MM.1S (cell line): Measurements from ENCODE around the gene RGS17.

Experiments
- DNase-seq: peaks from one replicate; pipeline ENCODE4 v3.0.0-alpha.2; 2015
- H2AFZ ChIP-seq: fragments of 300-600 bp; sonication (generic); 2 replicates; pipeline ENCODE4 v1.6.0; 2016; ENCODE audit warnings: antibody characterized with exemption, low read length
- H3F3A ChIP-seq: fragments of 300-600 bp; sonication (generic); 2 replicates; pipeline ENCODE4 v1.6.1; 2016; ENCODE audit warnings: mild to moderate bottlenecking, antibody characterized with exemption, low read length, moderate library complexity, mixed read lengths; ENCODE audit not compliant: insufficient read depth
- H3K27ac ChIP-seq: fragments of 300-600 bp; sonication (generic); 2 replicates; pipeline ENCODE4 v1.5.1; 2016; ENCODE audit warnings: mild to moderate bottlenecking, low read length
- H3K27me3 ChIP-seq: fragments of 300-600 bp; sonication (generic); replicated peaks from 2 replicates; pipeline ENCODE4 v1.6.0; 2016; ENCODE audit warnings: low read length; ENCODE audit not compliant: insufficient read depth
- H3K36me3 ChIP-seq: fragments of 300-600 bp; sonication (generic); replicated peaks from 2 replicates; pipeline ENCODE4 v1.6.1; 2016; ENCODE audit warnings: mild to moderate bottlenecking, low read length, mixed read lengths; ENCODE audit not compliant: insufficient read depth
- H3K4me1 ChIP-seq: fragments of 300-600 bp; sonication (generic); 2 replicates; pipeline ENCODE4 v1.6.1; 2016; ENCODE audit warnings: low read length, mixed read lengths
- H3K4me2 ChIP-seq: fragments of 300-600 bp; sonication (generic); 2 replicates; pipeline ENCODE4 v1.6.0; 2016; ENCODE audit warnings: low read depth, low read length
- H3K4me3 ChIP-seq: fragments of 300-600 bp; sonication (generic); 2 replicates; pipeline ENCODE4 v1.5.1; 2016; ENCODE audit warnings: low read length, mixed read lengths
- H3K79me2 ChIP-seq: fragments of 300-600 bp; sonication (generic); 2 replicates; pipeline ENCODE4 v1.6.1; 2016; ENCODE audit warnings: mixed run types, low read length, mixed read lengths
- H3K9ac ChIP-seq: fragments of 300-600 bp; sonication (generic); 2 replicates; pipeline ENCODE4 v1.6.1; 2016; ENCODE audit warnings: low read length, mixed read lengths
- H3K9me2 ChIP-seq: fragments of 300-600 bp; sonication (generic); replicated peaks from 2 replicates; pipeline ENCODE4 v1.6.1; 2016; ENCODE audit warnings: mild to moderate bottlenecking, low read length, mixed read lengths; ENCODE audit not compliant: insufficient read depth
- H3K9me3 ChIP-seq: fragments of 300-600 bp; sonication (generic); replicated peaks from 2 replicates; pipeline ENCODE4 v1.6.1; 2016; ENCODE audit warnings: mild to moderate bottlenecking, low read length, mixed read lengths; ENCODE audit not compliant: insufficient read depth
- H4K20me1 ChIP-seq: fragments of 300-600 bp; sonication (generic); 2 replicates; pipeline ENCODE4 v1.6.1; 2016; ENCODE audit warnings: mild to moderate bottlenecking, low read length, moderate library complexity, mixed read lengths; ENCODE audit not compliant: insufficient read depth
- EZH2 ChIP-seq: fragments of 300-600 bp; sonication (generic); optimal IDR thresholded peaks from 2 replicates; pipeline ENCODE3; 2017; ENCODE audit warnings: low read depth, mild to moderate bottlenecking, antibody characterized with exemption, low read length, mixed read lengths
- EZH2phosphoT487 ChIP-seq: fragments of 300-600 bp; sonication (generic); IDR thresholded peaks from 2 replicates; pipeline ENCODE4 v1.6.1; 2018; ENCODE audit warnings: antibody characterized with exemption, low read length
- TF ChIP-seq, protein P1 (sequence below): fragments of 300-600 bp; sonication (generic); IDR thresholded peaks from 2 replicates; pipeline ENCODE4 v1.5.1; 2016; ENCODE audit warnings: antibody characterized with exemption, low read length, mixed read lengths

RGS17 gene

DNA sequence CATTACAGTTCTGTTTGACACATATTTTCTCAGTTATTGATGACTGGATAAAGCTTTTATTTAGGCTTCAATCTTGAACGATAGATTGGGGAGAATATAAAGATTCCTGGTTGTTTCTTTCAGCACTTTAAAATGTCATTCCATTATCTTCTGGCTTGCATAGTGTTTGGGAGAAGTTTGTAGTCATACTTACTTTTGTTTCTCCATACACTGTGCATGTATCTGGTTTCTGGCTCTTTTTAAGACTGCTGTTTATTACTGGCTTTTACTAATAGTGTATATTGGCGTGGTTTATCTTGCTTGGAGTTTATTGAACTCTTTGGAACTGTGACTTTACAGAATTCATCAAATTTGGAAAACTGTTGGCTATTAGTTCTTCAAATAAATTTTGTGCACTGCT lies 49.2 kb downstream of the RGS17 start:
- Histone ChIP-seq H3K9me3 (no peaks in the 10 kb centered on the region), H3K27me3 (no peaks in the 10 kb centered on the region), H3K79me2 (no peaks in the 10 kb centered on the region), H3K4me2 (no peak overlapping the region), H3K4me3 (no peak overlapping the region), H3K27ac (no peak overlapping the region), H3K36me3 (no peaks in the 10 kb centered on the region), H3K9ac (no peak overlapping the region), H4K20me1 (no peaks in the 10 kb centered on the region), H3K9me2 (no peaks in the 10 kb centered on the region), H3K4me1 (no peaks in the 10 kb centered on the region), H2AFZ (no peak overlapping the region), H3F3A (no peaks in the 10 kb centered on the region)
- TF ChIP-seq, protein P1, sequence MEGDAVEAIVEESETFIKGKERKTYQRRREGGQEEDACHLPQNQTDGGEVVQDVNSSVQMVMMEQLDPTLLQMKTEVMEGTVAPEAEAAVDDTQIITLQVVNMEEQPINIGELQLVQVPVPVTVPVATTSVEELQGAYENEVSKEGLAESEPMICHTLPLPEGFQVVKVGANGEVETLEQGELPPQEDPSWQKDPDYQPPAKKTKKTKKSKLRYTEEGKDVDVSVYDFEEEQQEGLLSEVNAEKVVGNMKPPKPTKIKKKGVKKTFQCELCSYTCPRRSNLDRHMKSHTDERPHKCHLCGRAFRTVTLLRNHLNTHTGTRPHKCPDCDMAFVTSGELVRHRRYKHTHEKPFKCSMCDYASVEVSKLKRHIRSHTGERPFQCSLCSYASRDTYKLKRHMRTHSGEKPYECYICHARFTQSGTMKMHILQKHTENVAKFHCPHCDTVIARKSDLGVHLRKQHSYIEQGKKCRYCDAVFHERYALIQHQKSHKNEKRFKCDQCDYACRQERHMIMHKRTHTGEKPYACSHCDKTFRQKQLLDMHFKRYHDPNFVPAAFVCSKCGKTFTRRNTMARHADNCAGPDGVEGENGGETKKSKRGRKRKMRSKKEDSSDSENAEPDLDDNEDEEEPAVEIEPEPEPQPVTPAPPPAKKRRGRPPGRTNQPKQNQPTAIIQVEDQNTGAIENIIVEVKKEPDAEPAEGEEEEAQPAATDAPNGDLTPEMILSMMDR, result no peak
- TF ChIP-seq EZH2phosphoT487, result no peak
- no peak for TF ChIP-seq EZH2
- no peak for DNase-seq

DNA sequence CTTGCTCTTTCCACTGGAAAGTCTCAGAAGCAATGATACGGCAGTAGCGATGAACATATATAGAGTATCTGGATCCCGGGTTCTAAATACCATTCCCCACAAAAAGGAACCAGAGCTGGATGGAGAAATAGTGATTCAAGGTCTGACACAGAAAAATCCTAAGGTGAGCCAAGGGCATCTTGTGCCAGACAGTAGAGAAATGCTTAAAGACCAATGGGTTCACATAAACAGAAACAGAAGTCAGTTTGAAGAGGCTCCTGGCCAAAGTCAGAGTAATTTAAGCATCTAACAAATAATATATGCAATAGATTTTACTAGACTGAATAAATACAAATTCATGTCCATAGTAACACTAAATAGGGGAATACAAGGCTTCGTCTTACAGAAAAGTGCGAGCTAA lies 54.7 kb downstream of the RGS17 start:
- Histone ChIP-seq H3K9me3 (no peaks in the 10 kb centered on the region), H3K4me2 (no peak overlapping the region)
- TF ChIP-seq EZH2phosphoT487 (no peak), EZH2 (no peak)
- TF ChIP-seq, protein P1, result no peak

DNA sequence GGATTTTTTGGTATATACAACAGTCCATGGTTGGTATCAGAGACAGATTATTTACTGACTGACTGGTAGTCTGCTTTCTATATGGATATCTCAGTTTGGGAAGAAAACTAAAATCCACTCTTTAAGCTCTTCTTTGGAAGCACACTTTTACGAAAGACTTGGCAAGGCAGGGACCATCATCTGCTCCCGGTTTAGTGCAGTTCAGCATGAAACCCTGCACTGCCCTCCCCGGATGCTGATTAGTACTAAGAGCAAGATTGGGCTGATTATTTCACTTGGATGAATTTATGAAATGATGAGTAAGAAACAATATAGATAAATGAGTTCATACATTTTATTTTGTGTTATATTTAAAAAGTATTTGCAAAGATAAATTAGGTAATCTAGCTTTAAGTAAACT lies 56.3 kb downstream of the RGS17 start:
- TF ChIP-seq, protein P1, result no peak
- TF ChIP-seq EZH2phosphoT487 (no peak), EZH2 (no peak)
- Histone ChIP-seq H3K9ac (no peak overlapping the region), H3K4me2 (no peak overlapping the region), H3K36me3 (no peaks in the 10 kb centered on the region), H2AFZ (no peak overlapping the region), H3K4me1 (no peaks in the 10 kb centered on the region), H3K27ac (no peak overlapping the region), H3K27me3 (no peaks in the 10 kb centered on the region), H3K4me3 (no peak overlapping the region), H3K9me2 (no peaks in the 10 kb centered on the region), H3K79me2 (no peaks in the 10 kb centered on the region), H3F3A (no peaks in the 10 kb centered on the region), H4K20me1 (no peaks in the 10 kb centered on the region), H3K9me3 (no peaks in the 10 kb centered on the region)
- DNase-seq, result no peak

More for the DNA sequence above, 54.7 kb downstream of the RGS17 start:
- Histone ChIP-seq H3K9me2 (no peaks in the 10 kb centered on the region), H3K4me1 (no peaks in the 10 kb centered on the region), H3K4me3 (no peak overlapping the region), H3K27me3 (no peaks in the 10 kb centered on the region), H3K9ac (no peak overlapping the region), H3K27ac (no peak overlapping the region), H2AFZ (no peak overlapping the region), H3F3A (no peaks in the 10 kb centered on the region), H4K20me1 (no peaks in the 10 kb centered on the region), H3K79me2 (no peaks in the 10 kb centered on the region), H3K36me3 (no peaks in the 10 kb centered on the region)
- DNase-seq, result no peak

DNA sequence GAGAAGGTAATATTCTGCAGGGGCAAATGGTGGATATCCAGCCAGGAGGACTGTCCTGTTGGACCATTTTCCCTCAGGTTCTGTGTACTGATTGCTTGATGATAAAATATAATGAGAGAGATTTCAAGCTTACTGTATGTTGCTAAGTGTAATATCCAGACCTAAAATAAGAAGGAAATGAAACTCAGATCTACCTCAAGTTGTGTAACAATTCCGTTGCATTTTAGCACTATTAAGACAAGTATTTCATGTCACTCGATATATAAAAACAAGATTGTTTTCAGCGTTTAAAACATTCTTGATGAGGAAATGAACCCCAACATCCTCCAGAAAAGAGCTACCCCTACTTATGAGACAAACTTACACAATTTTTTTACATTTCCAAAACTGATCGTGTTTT lies 57.2 kb downstream of the RGS17 start:
- no peak overlapping the region for H3K4me3 ChIP-seq
- TF ChIP-seq EZH2 (no peak), EZH2phosphoT487 (no peak)
- TF ChIP-seq, protein P1, result no peak
- H3K36me3 ChIP-seq, result no peaks in the 10 kb centered on the region
- H4K20me1 ChIP-seq, result no peaks in the 10 kb centered on the region
- H3F3A ChIP-seq, result no peaks in the 10 kb centered on the region
- H3K9ac ChIP-seq, result no peak overlapping the region
- no peaks in the 10 kb centered on the region for H3K9me2 ChIP-seq
- no peaks in the 10 kb centered on the region for H3K27me3 ChIP-seq
- H3K9me3 ChIP-seq, result no peaks in the 10 kb centered on the region
- no peak overlapping the region for H3K4me2 ChIP-seq
- no peaks in the 10 kb centered on the region for H3K4me1 ChIP-seq
- DNase-seq, result no peak
- H3K79me2 ChIP-seq, result no peaks in the 10 kb centered on the region
- no peak overlapping the region for H3K27ac ChIP-seq
- H2AFZ ChIP-seq, result no peak overlapping the region
